H1 (cell line): ENCODE results near the gene QPCTL. TPM values are rescaled to one million over a fixed set of nuclear protein-coding genes. Genes with fewer than 3 reads are reported as not detected.

Experiments
- BACH1 ChIP-seq: IDR thresholded peaks from 2 replicates; pipeline ENCODE4 v1.6.1; 2012; ENCODE audit warnings: low read length, improper control_type of control experiment
- KDM1A ChIP-seq: fragments of 200-600, 300-600 bp; sonication (generic); IDR thresholded peaks from 2 replicates; pipeline ENCODE4 v1.7.1; 2016; ENCODE audit warnings: mild to moderate bottlenecking, low read length, borderline replicate concordance
- SIRT6 ChIP-seq: IDR thresholded peaks from one replicate; pipeline ENCODE4 v1.7.1; 2012; ENCODE audit warnings: low read length, inconsistent platforms
- SP4 ChIP-seq: IDR thresholded peaks from 2 replicates; pipeline ENCODE4 v1.6.1; 2012; ENCODE audit warnings: low read length, inconsistent platforms
- SRF ChIP-seq: IDR thresholded peaks from 2 replicates; pipeline ENCODE4 v1.6.1; 2011; ENCODE audit warnings: mild to moderate bottlenecking, low read depth, low read length, moderate library complexity
- SUZ12 ChIP-seq: fragments of 200-600 bp; sonication (generic); IDR thresholded peaks from 2 replicates; pipeline ENCODE4 v1.6.1; 2012; ENCODE audit warnings: mild to moderate bottlenecking, inconsistent platforms, low read length, moderate library complexity, mixed read lengths
- YY1 ChIP-seq: IDR thresholded peaks from 2 replicates; pipeline ENCODE4 v1.6.1; 2011; ENCODE audit warnings: low read depth, mild to moderate bottlenecking, low read length
- polyA plus RNA-seq, 7 experiments: library from polyadenylated mRNA; depleted of rRNA in 3 of 7; stranded (reverse) in 5 of 7; unstranded in 2 of 7; fragments of >200 nt in 5 of 7; fragments of 200-250 nt in 2 of 7; gene quantifications; 1 replicate in 5 of 7; 2 replicates in 1 of 7; 4 replicates in 1 of 7; pipeline versions ENCODE4 v1.2.1 to v1.2.3, GENCODE V29; 2011 to 2013; ENCODE audit warnings: missing spikeins in 2 of 7, mixed read lengths in 2 of 7
- total RNA-seq: library from RNA; stranded (reverse); fragmentation: NEBNext Ultra II Directional; extraction: Animal tissue kit (Norgen Biotek cat#: 25700); gene quantifications from 2 replicates; pipeline ENCODE4 v1.2.1, GENCODE V29; 2021
- TF ChIP-seq, protein P1 (sequence below): IDR thresholded peaks from 2 replicates; pipeline ENCODE4 v1.6.1; 2011; ENCODE audit warnings: low read depth, mild to moderate bottlenecking, low read length; ENCODE audit not compliant: insufficient read depth
- TF ChIP-seq, protein P2 (sequence below): IDR thresholded peaks from 2 replicates; pipeline ENCODE4 v1.6.1; 2011; ENCODE audit warnings: low read length, improper control_type of control experiment
- TF ChIP-seq, protein P3 (sequence below): IDR thresholded peaks from 2 replicates; pipeline ENCODE4 v1.6.1; 2012; ENCODE audit warnings: low read length, inconsistent platforms

QPCTL gene
- total and polyA plus RNA-seq, 2 of the 8 experiments (the other 6 are each of a cell fraction or from before 2014, with no cell fraction given), result 25.2 to 35.3 TPM

DNA sequence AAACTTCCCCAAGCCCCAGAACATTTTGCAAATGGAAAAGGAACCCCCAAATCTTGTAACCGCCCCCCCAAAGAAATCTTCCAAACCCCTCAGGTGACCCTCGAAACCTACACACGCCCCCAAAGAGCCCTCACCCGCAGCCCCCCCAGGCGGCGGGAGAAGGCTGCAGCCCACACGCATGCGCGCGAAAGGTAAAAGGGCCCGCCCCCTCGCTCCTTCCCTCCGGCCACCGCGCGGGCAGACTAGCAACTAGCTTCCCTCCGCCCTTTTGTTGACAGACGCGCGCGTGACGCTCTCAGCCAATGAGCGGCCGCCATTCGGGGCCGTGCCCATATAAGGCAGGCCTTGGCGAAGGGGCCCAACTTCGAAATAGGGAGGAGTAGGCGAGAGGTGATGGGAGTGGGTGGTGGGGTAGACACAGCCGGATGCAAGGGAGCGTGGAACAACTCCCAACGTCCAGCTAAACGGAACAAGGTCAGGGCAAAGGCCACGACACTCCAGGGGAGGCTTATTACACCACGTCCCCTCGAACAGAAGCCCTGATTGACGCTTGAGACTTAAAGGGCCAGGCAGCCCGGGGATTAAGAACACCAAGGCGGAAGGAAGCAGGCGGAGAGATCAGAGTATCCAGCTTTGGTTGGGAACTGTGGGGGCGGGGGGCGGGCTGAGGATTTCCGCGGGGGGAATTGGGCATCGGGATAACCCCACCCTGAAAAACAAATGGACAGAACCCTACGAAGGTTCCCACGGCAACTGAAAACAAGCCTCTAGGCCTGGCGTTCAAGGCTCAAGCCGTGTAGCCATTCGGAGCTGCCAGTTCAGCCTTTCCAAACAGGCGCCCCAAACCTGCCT is 24.9 kb downstream of the QPCTL start (continued):
- TF ChIP-seq, protein P1, sequence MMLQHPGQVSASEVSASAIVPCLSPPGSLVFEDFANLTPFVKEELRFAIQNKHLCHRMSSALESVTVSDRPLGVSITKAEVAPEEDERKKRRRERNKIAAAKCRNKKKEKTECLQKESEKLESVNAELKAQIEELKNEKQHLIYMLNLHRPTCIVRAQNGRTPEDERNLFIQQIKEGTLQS, result peak; percentile 56; the same call in 1 of the 2 replicates
- TF ChIP-seq, protein P2, sequence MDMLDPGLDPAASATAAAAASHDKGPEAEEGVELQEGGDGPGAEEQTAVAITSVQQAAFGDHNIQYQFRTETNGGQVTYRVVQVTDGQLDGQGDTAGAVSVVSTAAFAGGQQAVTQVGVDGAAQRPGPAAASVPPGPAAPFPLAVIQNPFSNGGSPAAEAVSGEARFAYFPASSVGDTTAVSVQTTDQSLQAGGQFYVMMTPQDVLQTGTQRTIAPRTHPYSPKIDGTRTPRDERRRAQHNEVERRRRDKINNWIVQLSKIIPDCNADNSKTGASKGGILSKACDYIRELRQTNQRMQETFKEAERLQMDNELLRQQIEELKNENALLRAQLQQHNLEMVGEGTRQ, result peak; percentile 89
- peak; percentile 100 for TF ChIP-seq SRF
- TF ChIP-seq SP4, result peak; percentile 89
- no peak for TF ChIP-seq KDM1A
- peak; percentile 61; the same call in 1 of the 2 replicates for TF ChIP-seq YY1
- TF ChIP-seq, protein P3, sequence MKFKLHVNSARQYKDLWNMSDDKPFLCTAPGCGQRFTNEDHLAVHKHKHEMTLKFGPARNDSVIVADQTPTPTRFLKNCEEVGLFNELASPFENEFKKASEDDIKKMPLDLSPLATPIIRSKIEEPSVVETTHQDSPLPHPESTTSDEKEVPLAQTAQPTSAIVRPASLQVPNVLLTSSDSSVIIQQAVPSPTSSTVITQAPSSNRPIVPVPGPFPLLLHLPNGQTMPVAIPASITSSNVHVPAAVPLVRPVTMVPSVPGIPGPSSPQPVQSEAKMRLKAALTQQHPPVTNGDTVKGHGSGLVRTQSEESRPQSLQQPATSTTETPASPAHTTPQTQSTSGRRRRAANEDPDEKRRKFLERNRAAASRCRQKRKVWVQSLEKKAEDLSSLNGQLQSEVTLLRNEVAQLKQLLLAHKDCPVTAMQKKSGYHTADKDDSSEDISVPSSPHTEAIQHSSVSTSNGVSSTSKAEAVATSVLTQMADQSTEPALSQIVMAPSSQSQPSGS, result no peak
- no peak for TF ChIP-seq SIRT6
- TF ChIP-seq SUZ12, result no peak
- TF ChIP-seq BACH1, result peak; percentile 60
